ENCODE measurements around the gene CNEP1R1. TPM values are rescaled to one million over a fixed set of nuclear protein-coding genes. Genes with fewer than 3 reads are reported as not detected.

The CNEP1R1 gene
- total and polyA plus RNA-seq, 9 donors = 15.0 to 22.7 (median 18.4) TPM

DNA sequence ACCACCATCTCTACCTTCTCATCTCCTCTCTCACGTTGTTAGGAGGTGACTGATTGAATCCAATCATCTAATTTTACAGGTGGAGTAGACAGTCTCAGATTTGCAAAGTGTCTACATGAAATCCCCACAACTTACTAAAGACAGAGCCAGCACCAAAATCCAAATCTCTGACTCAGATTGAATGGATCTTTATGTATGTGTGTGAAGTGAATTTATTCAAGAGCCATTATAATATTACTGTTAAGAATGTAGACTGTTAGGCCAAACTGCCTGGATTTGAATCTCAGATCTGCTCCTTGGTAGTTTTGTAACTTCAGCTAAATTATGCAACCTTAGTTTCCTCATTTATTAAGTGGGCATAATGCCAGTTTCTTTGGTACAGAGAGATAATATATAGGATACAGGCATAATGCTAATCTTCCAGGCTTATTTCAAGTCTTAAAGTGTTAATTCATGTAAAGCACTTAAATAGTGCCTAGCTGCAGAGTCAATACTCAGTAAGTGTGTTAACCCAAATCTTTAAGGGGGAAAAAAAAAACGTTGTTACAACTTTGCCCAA, 12.7 kb downstream of the CNEP1R1 start:
- peaks cover 2% of the 10 kb centered on the region for H3K36me3 ChIP-seq (ENCODE audit: control insufficient read depth, insufficient read depth, low read length)
- no peaks in the 10 kb centered on the region for H3K4me1 ChIP-seq (ENCODE audit: control insufficient read depth, insufficient read depth, low read length)
- DNase-seq = peak; percentile 20
- H3K27ac ChIP-seq (ENCODE audit: low read length) = no peak overlapping the region
- H3K9me3 ChIP-seq (replicated peaks; ENCODE audit: control insufficient read depth, low read depth, low read length) = no peaks in the 10 kb centered on the region
- no CpG with 5 or more reads among the region's 2 CpGs for WGBS (ENCODE audit: insufficient coverage)
- H3K4me3 ChIP-seq (ENCODE audit: low read length) = no peak overlapping the region
- no peaks in the 10 kb centered on the region for H3K27me3 ChIP-seq (ENCODE audit: control insufficient read depth, insufficient read depth, low read length)

DNA sequence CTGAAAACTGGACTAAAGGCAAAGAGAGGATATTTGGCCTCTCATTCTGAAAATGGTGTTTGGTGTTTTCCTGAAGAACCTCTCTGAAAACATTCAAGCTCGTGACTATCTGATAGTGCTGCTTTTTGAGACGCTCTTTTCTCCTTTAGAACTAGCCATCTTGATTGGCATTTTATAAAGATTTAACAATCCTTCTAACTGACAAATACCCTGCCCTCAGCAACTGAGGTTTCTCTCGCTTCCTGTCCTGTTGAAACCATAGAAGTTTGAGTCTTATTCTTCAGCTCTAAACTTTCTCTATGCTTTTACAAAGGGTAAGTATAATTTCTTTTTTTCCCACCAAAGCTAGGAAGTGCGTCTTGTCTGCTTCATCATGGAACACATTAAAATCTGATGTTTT, 13.3 kb downstream of the CNEP1R1 start:
- WGBS (ENCODE audit: insufficient coverage) = 80% methylated on average over 1 of the region's 4 CpGs

DNA sequence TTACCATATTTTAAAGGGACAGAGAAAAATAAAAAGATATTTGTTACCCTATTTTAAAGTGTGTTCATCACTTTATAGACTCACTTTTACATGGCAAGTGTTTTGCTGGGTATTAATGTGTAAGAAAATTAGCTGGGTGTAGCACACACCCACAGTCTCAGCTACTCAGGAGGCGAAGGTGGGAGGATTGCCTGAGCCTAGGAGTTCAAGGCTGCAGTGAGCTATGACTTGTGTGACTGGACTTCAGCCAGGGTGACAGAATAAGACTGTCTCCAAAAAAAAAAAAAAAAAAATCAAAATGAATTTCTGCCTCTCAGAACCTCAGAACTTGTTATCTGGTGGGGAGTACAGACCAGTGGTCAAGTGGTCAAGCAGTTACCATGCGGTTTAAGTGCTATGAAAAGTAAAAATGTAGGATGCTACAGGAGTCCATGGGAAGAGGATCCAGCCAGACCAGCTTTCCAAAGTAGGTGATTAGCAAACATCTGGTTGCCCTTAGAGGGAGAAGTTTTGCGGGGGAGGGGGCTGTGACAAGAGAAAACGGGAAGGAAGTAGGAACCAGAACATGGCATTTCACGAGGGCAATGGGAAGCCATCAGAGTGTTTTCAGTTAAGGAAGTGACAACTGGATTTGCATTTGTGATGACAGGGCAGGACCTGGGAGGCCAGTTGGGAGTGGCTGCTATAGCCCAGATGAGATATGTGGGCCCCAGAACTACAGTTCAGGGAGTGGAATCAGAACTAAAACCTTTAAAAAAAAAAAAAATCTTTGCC, 13.9 kb downstream of the CNEP1R1 start:
- 37% methylated on average over 4 of the region's 5 CpGs for WGBS (ENCODE audit: insufficient coverage)
- H3K27me3 ChIP-seq (ENCODE audit: control insufficient read depth, insufficient read depth, low read length) = no peaks in the 10 kb centered on the region
- no peaks in the 10 kb centered on the region for H3K4me1 ChIP-seq (ENCODE audit: control insufficient read depth, insufficient read depth, low read length)
- no peaks in the 10 kb centered on the region for H3K9me3 ChIP-seq (replicated peaks; ENCODE audit: control insufficient read depth, low read depth, low read length)
- no peak overlapping the region for H3K27ac ChIP-seq (ENCODE audit: low read length)
- peak; percentile 81 for DNase-seq
- no peak overlapping the region for H3K4me3 ChIP-seq (ENCODE audit: low read length)
- H3K36me3 ChIP-seq (ENCODE audit: control insufficient read depth, insufficient read depth, low read length) = peaks cover 2% of the 10 kb centered on the region

More for the DNA sequence above, 13.3 kb downstream of the CNEP1R1 start:
- Histone ChIP-seq H3K4me1 (ENCODE audit: control insufficient read depth, insufficient read depth, low read length) (no peaks in the 10 kb centered on the region), H3K27me3 (ENCODE audit: control insufficient read depth, insufficient read depth, low read length) (no peaks in the 10 kb centered on the region), H3K4me3 (ENCODE audit: low read length) (no peak overlapping the region), H3K27ac (ENCODE audit: low read length) (no peak overlapping the region), H3K9me3 (replicated peaks; ENCODE audit: control insufficient read depth, low read depth, low read length) (no peaks in the 10 kb centered on the region), H3K36me3 (ENCODE audit: control insufficient read depth, insufficient read depth, low read length) (peaks cover 2% of the 10 kb centered on the region)
- no peak for DNase-seq

DNA sequence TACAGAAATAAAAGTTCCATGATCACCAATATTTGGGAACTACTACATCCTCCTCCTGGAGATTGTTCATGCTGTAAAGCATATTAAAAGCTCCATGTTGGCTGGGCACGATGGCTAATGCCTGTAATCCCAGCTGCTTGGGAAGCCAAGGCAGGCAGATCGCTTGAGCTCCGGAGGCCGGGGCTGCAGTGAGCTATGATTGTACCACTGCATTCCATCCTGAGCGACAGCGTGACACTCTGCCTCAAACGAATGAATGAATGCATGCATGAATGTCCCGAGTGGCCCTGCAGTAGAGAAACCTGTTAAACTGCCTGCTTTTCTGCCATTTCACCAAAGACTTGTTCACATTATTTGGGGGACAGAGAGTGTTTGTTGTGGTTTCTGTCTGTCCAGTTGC, 15.0 kb downstream of the CNEP1R1 start:
- 36% methylated on average over 7 of the region's 8 CpGs for WGBS (ENCODE audit: insufficient coverage)
- Histone ChIP-seq H3K4me3 (ENCODE audit: low read length) (no peak overlapping the region), H3K4me1 (ENCODE audit: control insufficient read depth, insufficient read depth, low read length) (no peaks in the 10 kb centered on the region), H3K36me3 (ENCODE audit: control insufficient read depth, insufficient read depth, low read length) (peaks cover 2% of the 10 kb centered on the region), H3K27ac (ENCODE audit: low read length) (no peak overlapping the region), H3K27me3 (ENCODE audit: control insufficient read depth, insufficient read depth, low read length) (no peaks in the 10 kb centered on the region), H3K9me3 (replicated peaks; ENCODE audit: control insufficient read depth, low read depth, low read length) (no peaks in the 10 kb centered on the region)
- no peak for DNase-seq

- peaks cover 2% of the 10 kb centered on the region for H3K36me3 ChIP-seq (ENCODE audit: control insufficient read depth, insufficient read depth, low read length)
- H3K9me3 ChIP-seq (replicated peaks; ENCODE audit: control insufficient read depth, low read depth, low read length) = no peaks in the 10 kb centered on the region
- no peaks in the 10 kb centered on the region for H3K27me3 ChIP-seq (ENCODE audit: control insufficient read depth, insufficient read depth, low read length)
- DNase-seq = no peak
- WGBS (ENCODE audit: insufficient coverage) = no CpG with 5 or more reads among the region's 1 CpG
- no peak overlapping the region for H3K4me3 ChIP-seq (ENCODE audit: low read length)
- H3K4me1 ChIP-seq (ENCODE audit: control insufficient read depth, insufficient read depth, low read length) = no peaks in the 10 kb centered on the region
- no peak overlapping the region for H3K27ac ChIP-seq (ENCODE audit: low read length)
These were observed 15.7 kb downstream of the CNEP1R1 start for GRCh38 chr16:50040710-50041109.

- no peaks in the 10 kb centered on the region for H3K27me3 ChIP-seq (ENCODE audit: control insufficient read depth, insufficient read depth, low read length)
- WGBS (ENCODE audit: insufficient coverage) = no CpG with 5 or more reads among the region's 5 CpGs
- no peak overlapping the region for H3K27ac ChIP-seq (ENCODE audit: low read length)
- no peaks in the 10 kb centered on the region for H3K36me3 ChIP-seq (ENCODE audit: control insufficient read depth, insufficient read depth, low read length)
- no peaks in the 10 kb centered on the region for H3K4me1 ChIP-seq (ENCODE audit: control insufficient read depth, insufficient read depth, low read length)
- no peak for DNase-seq
- H3K4me3 ChIP-seq (ENCODE audit: low read length) = no peak overlapping the region
- no peaks in the 10 kb centered on the region for H3K9me3 ChIP-seq (replicated peaks; ENCODE audit: control insufficient read depth, low read depth, low read length)
These were observed 18.3 kb downstream of the CNEP1R1 start for GRCh38 chr16:50043358-50043757.

GRCh38 chr16:50045412-50045811, 20.4 kb downstream of the CNEP1R1 start:
- H3K9me3 ChIP-seq (replicated peaks; ENCODE audit: control insufficient read depth, low read depth, low read length) = no peaks in the 10 kb centered on the region
- no peaks in the 10 kb centered on the region for H3K36me3 ChIP-seq (ENCODE audit: control insufficient read depth, insufficient read depth, low read length)

GRCh38 chr16:50046853-50047252, 21.8 kb downstream of the CNEP1R1 start:
- no peaks in the 10 kb centered on the region for H3K9me3 ChIP-seq (replicated peaks; ENCODE audit: control insufficient read depth, low read depth, low read length)
- no peaks in the 10 kb centered on the region for H3K4me1 ChIP-seq (ENCODE audit: control insufficient read depth, insufficient read depth, low read length)
- H3K27ac ChIP-seq (ENCODE audit: low read length) = no peak overlapping the region
- no peak overlapping the region for H3K4me3 ChIP-seq (ENCODE audit: low read length)
- no peak for DNase-seq
- H3K36me3 ChIP-seq (ENCODE audit: control insufficient read depth, insufficient read depth, low read length) = no peaks in the 10 kb centered on the region
- H3K27me3 ChIP-seq (ENCODE audit: control insufficient read depth, insufficient read depth, low read length) = no peaks in the 10 kb centered on the region
- 82% methylated on average over 2 of the region's 6 CpGs for WGBS (ENCODE audit: insufficient coverage)

More at GRCh38 chr16:50045412-50045811, 20.4 kb downstream of the CNEP1R1 start:
- DNase-seq = no peak
- Histone ChIP-seq H3K27me3 (ENCODE audit: control insufficient read depth, insufficient read depth, low read length) (no peaks in the 10 kb centered on the region), H3K27ac (ENCODE audit: low read length) (no peak overlapping the region), H3K4me3 (ENCODE audit: low read length) (no peak overlapping the region), H3K4me1 (ENCODE audit: control insufficient read depth, insufficient read depth, low read length) (no peaks in the 10 kb centered on the region)
- no CpG with 5 or more reads among the region's 4 CpGs for WGBS (ENCODE audit: insufficient coverage)

DNA sequence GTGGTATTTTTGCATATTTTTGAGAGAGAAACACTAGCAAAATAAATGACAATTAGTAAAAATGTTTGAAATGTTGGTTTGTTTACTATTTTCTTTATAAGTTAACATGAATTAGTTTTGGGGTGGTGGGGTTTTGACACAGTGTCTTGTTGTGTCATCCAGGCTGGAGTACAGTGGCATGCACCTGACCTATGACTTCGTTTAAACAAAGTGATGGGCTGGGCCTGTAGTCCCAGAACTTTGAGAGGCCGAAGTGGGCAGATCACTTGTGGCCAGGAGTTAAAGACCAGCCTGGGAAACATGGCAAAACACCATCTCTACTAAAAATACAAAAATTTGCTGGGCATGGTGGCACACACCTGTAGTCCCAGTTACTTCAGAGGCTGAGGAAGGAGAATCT, 22.8 kb downstream of the CNEP1R1 start:
- Histone ChIP-seq H3K4me3 (ENCODE audit: low read length) (no peak overlapping the region), H3K27ac (ENCODE audit: low read length) (no peak overlapping the region), H3K4me1 (ENCODE audit: control insufficient read depth, insufficient read depth, low read length) (no peaks in the 10 kb centered on the region), H3K9me3 (replicated peaks; ENCODE audit: control insufficient read depth, low read depth, low read length) (no peaks in the 10 kb centered on the region), H3K36me3 (ENCODE audit: control insufficient read depth, insufficient read depth, low read length) (no peaks in the 10 kb centered on the region), H3K27me3 (ENCODE audit: control insufficient read depth, insufficient read depth, low read length) (no peaks in the 10 kb centered on the region)
- no CpG with 5 or more reads among the region's 2 CpGs for WGBS (ENCODE audit: insufficient coverage)
- no peak for DNase-seq

DNA sequence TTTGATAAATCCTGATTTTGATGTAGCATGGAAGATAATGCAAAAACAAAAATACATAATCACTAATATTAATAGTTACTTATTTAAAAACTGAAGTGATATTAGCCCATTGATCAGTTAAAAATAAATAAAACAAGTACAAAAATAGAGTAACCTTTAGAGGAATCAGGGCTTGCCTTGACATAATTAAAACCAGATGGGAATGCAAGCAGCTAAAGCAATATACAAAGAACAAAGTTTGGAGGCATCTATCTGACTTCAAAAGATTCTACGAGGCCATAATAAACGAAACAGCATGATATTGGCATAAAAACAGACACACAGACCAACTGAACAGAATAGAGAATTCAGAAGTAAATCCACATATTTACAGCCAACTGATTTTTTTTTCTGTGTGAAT, 25.8 kb downstream of the CNEP1R1 start:
- no peak overlapping the region for H3K4me3 ChIP-seq (ENCODE audit: low read length)
- H3K36me3 ChIP-seq (ENCODE audit: control insufficient read depth, insufficient read depth, low read length) = no peaks in the 10 kb centered on the region
- DNase-seq = no peak
- H3K27me3 ChIP-seq (ENCODE audit: control insufficient read depth, insufficient read depth, low read length) = no peaks in the 10 kb centered on the region
- WGBS (ENCODE audit: insufficient coverage) = no CpG with 5 or more reads among the region's 2 CpGs
- no peak overlapping the region for H3K27ac ChIP-seq (ENCODE audit: low read length)
- no peaks in the 10 kb centered on the region for H3K4me1 ChIP-seq (ENCODE audit: control insufficient read depth, insufficient read depth, low read length)
- H3K9me3 ChIP-seq (replicated peaks; ENCODE audit: control insufficient read depth, low read depth, low read length) = peaks cover 2% of the 10 kb centered on the region

All from muscle of leg (tissue), 11 donors.